Loucy (cell line): ENCODE measurements around the gene QSER1.

Experiments used
- EZH2phosphoT487 ChIP-seq: fragments of 200-600 bp; IDR thresholded peaks from 2 replicates; pipeline ENCODE4 v1.6.1; 2018; ENCODE audit warnings: antibody characterized with exemption, mild to moderate bottlenecking, moderate library complexity, borderline replicate concordance
- TF ChIP-seq, protein P1 (sequence below): fragments of 200-600 bp; sonication (generic); conservative IDR thresholded peaks from 2 replicates; pipeline ENCODE4 v1.5.1; 2014; ENCODE audit warnings: mild to moderate bottlenecking, antibody characterized with exemption, low read length

DNA sequence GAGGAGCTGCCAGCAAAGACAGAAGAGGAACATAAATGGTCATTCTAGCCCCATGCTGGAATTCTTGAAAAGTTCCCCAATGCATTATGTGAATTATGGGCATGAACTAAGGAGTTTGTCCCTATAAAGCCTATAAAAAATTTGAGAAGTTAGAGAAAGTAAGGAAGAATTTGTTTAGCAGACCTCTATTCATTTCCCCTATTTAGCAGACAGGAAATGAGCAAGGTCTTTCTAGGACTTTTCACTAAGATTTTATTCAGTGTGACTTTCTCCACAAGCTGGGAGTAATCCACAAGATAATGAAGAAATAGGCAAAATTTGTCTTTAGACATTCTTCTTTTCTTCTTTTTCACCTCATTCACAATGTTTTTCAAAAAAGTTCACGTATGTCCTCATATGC lies 42.9 kb upstream of the QSER1 start:
- TF ChIP-seq, protein P1, sequence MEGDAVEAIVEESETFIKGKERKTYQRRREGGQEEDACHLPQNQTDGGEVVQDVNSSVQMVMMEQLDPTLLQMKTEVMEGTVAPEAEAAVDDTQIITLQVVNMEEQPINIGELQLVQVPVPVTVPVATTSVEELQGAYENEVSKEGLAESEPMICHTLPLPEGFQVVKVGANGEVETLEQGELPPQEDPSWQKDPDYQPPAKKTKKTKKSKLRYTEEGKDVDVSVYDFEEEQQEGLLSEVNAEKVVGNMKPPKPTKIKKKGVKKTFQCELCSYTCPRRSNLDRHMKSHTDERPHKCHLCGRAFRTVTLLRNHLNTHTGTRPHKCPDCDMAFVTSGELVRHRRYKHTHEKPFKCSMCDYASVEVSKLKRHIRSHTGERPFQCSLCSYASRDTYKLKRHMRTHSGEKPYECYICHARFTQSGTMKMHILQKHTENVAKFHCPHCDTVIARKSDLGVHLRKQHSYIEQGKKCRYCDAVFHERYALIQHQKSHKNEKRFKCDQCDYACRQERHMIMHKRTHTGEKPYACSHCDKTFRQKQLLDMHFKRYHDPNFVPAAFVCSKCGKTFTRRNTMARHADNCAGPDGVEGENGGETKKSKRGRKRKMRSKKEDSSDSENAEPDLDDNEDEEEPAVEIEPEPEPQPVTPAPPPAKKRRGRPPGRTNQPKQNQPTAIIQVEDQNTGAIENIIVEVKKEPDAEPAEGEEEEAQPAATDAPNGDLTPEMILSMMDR, result no peak
- no peak for TF ChIP-seq EZH2phosphoT487
